ENCODE data around the gene LY86.
A peak's percentile ranks its signal among the peaks of the same experiment; 100 is the strongest.

LY86 gene

DNA sequence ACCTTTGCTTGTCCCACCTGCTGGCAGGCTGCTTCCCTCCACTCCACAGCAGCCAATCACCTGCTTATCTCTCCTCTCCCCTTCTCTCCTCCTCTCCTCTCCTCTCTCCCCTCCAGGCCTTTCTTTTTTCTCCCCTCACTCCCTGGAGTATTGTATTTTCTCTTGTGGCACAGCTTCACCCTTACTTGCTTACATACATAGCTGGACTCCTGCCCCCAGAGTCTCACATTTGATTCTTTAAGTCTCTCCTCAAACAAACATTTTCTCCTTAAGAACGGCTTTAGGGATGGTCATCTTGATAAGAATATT lies 3.6 kb upstream of the LY86 start:
- Histone ChIP-seq H3K27me3 (ENCODE audit: control insufficient read depth in 2 of 2, insufficient read depth in 2 of 2, low read length in 2 of 2) (no peaks in the 10 kb centered on the region), H3K27ac (ENCODE audit: low read depth in 2 of 2, low read length in 2 of 2) (no peak overlapping the region), H3K9me3 (ENCODE audit: control insufficient read depth in 2 of 2, low read length in 2 of 2) (no peaks in the 10 kb centered on the region), H3K9ac (ENCODE audit: low read depth in 1 of 2, low read length in 2 of 2) (no peak overlapping the region), H3K4me3 (ENCODE audit: low read length in 2 of 2) (no peak overlapping the region), H3K4me1 (ENCODE audit: control insufficient read depth in 2 of 2, insufficient read depth in 2 of 2, low read length in 2 of 2) (peaks cover 0 to 2% of the 10 kb centered on the region in 2 donors), H3K36me3 (ENCODE audit: control insufficient read depth in 2 of 2, insufficient read depth in 2 of 2, low read length in 2 of 2) (no peaks in the 10 kb centered on the region)

DNA sequence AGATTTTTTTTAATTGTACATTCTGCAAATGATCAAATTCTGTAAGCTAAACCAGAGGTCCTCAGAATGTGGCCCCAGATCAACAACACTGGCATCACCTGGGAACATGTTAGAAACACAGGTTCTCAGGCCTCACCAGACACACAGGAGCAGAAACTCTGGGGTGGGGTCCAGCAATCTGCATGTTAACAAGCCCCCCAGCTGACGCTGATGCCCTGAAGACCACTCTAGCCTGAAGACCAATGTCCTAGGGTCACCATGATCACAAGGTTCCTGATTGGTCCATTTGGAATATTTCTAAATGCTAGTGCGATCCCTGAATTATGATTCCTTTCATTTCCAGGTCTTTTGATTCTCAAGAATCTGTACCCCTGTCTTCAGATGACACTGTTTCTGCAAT lies 2.4 kb upstream of the LY86 start:
- H3K36me3 ChIP-seq (ENCODE audit: control insufficient read depth in 2 of 2, insufficient read depth in 2 of 2, low read length in 2 of 2), result no peaks in the 10 kb centered on the region
- no peak overlapping the region for H3K4me3 ChIP-seq (ENCODE audit: low read length in 2 of 2)
- no peaks in the 10 kb centered on the region for H3K27me3 ChIP-seq (ENCODE audit: control insufficient read depth in 2 of 2, insufficient read depth in 2 of 2, low read length in 2 of 2)
- no peaks in the 10 kb centered on the region for H3K9me3 ChIP-seq (ENCODE audit: control insufficient read depth in 2 of 2, low read length in 2 of 2)
- no peak overlapping the region for H3K9ac ChIP-seq (ENCODE audit: low read depth in 1 of 2, low read length in 2 of 2)
- H3K4me1 ChIP-seq (ENCODE audit: control insufficient read depth in 2 of 2, insufficient read depth in 2 of 2, low read length in 2 of 2), result peaks cover 0 to 2% of the 10 kb centered on the region in 2 donors
- no peak overlapping the region for H3K27ac ChIP-seq (ENCODE audit: low read depth in 2 of 2, low read length in 2 of 2)

DNA sequence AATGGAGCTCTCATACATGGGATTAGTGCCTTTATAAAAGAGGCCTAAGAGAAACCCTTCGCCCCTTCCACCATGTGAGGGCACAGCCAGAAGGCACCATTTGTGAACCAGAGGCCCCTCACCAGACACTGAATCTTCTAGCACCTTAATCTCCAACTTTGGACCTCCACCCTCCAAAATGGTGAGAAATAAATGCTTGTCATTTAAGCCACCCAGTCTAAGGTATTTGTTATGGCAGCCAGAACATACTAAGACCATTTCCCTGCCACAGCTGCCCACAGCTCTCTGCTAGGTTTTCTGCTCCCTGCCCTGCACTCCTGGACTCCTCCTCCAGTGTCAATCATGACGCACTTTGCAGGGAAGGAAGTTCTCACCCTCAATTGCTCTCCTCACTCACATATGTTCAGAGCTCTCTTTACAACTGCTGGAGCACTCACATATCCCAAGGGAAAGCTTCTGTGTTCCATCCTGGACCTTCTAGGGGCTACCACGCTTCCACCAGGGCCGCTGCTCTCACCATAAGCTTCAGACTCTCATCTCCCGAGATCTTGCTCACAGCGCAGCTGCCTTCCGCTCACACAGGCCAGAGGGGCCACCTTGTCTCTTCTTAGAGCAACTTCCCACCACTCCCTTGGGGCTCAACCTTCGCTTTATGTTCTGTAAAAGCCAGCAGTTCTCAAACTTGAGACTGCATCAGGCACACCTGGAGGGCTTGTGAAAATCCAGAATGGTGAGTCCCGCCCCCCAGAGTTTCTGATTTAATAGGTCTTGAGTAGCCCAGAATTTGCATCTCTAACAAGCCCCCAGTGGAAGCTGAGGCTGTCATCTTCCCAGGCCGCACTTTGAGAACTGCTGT lies 1.6 kb upstream of the LY86 start:
- Histone ChIP-seq H3K27me3 (ENCODE audit: control insufficient read depth in 2 of 2, insufficient read depth in 2 of 2, low read length in 2 of 2) (no peaks in the 10 kb centered on the region), H3K4me1 (ENCODE audit: control insufficient read depth in 2 of 2, insufficient read depth in 2 of 2, low read length in 2 of 2) (peaks cover 0 to 2% of the 10 kb centered on the region in 2 donors), H3K36me3 (ENCODE audit: control insufficient read depth in 2 of 2, insufficient read depth in 2 of 2, low read length in 2 of 2) (no peaks in the 10 kb centered on the region), H3K9me3 (ENCODE audit: control insufficient read depth in 2 of 2, low read length in 2 of 2) (no peaks in the 10 kb centered on the region), H3K27ac (ENCODE audit: low read depth in 2 of 2, low read length in 2 of 2) (no peak overlapping the region), H3K4me3 (ENCODE audit: low read length in 2 of 2) (no peak overlapping the region), H3K9ac (ENCODE audit: low read depth in 1 of 2, low read length in 2 of 2) (no peak overlapping the region)

GRCh38 chr6:6587696-6588063 lies 840 bp upstream of the LY86 start:
- no peak overlapping the region for H3K9ac ChIP-seq (ENCODE audit: low read depth in 1 of 2, low read length in 2 of 2)
- no peaks in the 10 kb centered on the region for H3K36me3 ChIP-seq (ENCODE audit: control insufficient read depth in 2 of 2, insufficient read depth in 2 of 2, low read length in 2 of 2)
- no peaks in the 10 kb centered on the region for H3K9me3 ChIP-seq (ENCODE audit: control insufficient read depth in 2 of 2, low read length in 2 of 2)
- H3K27me3 ChIP-seq (ENCODE audit: control insufficient read depth in 2 of 2, insufficient read depth in 2 of 2, low read length in 2 of 2), result no peaks in the 10 kb centered on the region
- H3K4me1 ChIP-seq (ENCODE audit: control insufficient read depth in 2 of 2, insufficient read depth in 2 of 2, low read length in 2 of 2), result peaks cover 0 to 2% of the 10 kb centered on the region in 2 donors
- H3K4me3 ChIP-seq (ENCODE audit: low read length in 2 of 2), result no peak overlapping the region
- H3K27ac ChIP-seq (ENCODE audit: low read depth in 2 of 2, low read length in 2 of 2), result no peak overlapping the region

GRCh38 chr6:6588924-6589709 lies 597 bp downstream of the LY86 start:
- Histone ChIP-seq H3K4me1 (ENCODE audit: control insufficient read depth in 2 of 2, insufficient read depth in 2 of 2, low read length in 2 of 2) (peaks cover 0 to 2% of the 10 kb centered on the region in 2 donors), H3K4me3 (ENCODE audit: low read length in 2 of 2) (peak overlapping the region in 1 of 2 donors; percentile 43), H3K9me3 (ENCODE audit: control insufficient read depth in 2 of 2, low read length in 2 of 2) (no peaks in the 10 kb centered on the region), H3K27ac (ENCODE audit: low read depth in 2 of 2, low read length in 2 of 2) (peak overlapping the region; percentile 23 to 34), H3K9ac (ENCODE audit: low read depth in 1 of 2, low read length in 2 of 2) (no peak overlapping the region), H3K27me3 (ENCODE audit: control insufficient read depth in 2 of 2, insufficient read depth in 2 of 2, low read length in 2 of 2) (no peaks in the 10 kb centered on the region), H3K36me3 (ENCODE audit: control insufficient read depth in 2 of 2, insufficient read depth in 2 of 2, low read length in 2 of 2) (no peaks in the 10 kb centered on the region)

DNA sequence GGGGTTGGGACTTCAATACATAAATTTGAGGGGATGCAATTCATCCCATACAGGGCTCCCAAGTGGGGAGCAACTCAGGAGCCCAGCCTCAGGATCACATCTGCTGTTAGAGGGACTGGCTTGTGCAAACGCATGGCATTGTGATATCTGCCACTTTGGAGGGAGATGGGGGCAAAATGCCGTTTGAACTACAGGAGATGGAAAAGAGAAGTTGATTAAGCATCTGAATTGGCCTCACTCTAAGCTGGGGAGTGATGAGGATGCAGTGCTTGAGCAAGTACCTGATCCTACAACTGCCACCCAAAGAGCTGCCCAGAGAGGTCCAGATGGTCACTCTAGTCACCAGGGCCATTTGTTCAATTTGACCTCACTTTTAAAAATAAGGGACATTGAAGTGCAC lies 2.0 kb downstream of the LY86 start:
- Histone ChIP-seq H3K27ac (ENCODE audit: low read depth in 2 of 2, low read length in 2 of 2) (peak overlapping the region in 1 of 2 donors; percentile 11), H3K9ac (ENCODE audit: low read depth in 1 of 2, low read length in 2 of 2) (no peak overlapping the region), H3K27me3 (ENCODE audit: control insufficient read depth in 2 of 2, insufficient read depth in 2 of 2, low read length in 2 of 2) (no peaks in the 10 kb centered on the region), H3K4me1 (ENCODE audit: control insufficient read depth in 2 of 2, insufficient read depth in 2 of 2, low read length in 2 of 2) (peaks cover 0 to 2% of the 10 kb centered on the region in 2 donors), H3K36me3 (ENCODE audit: control insufficient read depth in 2 of 2, insufficient read depth in 2 of 2, low read length in 2 of 2) (no peaks in the 10 kb centered on the region), H3K4me3 (ENCODE audit: low read length in 2 of 2) (no peak overlapping the region), H3K9me3 (ENCODE audit: control insufficient read depth in 2 of 2, low read length in 2 of 2) (no peaks in the 10 kb centered on the region)

DNA sequence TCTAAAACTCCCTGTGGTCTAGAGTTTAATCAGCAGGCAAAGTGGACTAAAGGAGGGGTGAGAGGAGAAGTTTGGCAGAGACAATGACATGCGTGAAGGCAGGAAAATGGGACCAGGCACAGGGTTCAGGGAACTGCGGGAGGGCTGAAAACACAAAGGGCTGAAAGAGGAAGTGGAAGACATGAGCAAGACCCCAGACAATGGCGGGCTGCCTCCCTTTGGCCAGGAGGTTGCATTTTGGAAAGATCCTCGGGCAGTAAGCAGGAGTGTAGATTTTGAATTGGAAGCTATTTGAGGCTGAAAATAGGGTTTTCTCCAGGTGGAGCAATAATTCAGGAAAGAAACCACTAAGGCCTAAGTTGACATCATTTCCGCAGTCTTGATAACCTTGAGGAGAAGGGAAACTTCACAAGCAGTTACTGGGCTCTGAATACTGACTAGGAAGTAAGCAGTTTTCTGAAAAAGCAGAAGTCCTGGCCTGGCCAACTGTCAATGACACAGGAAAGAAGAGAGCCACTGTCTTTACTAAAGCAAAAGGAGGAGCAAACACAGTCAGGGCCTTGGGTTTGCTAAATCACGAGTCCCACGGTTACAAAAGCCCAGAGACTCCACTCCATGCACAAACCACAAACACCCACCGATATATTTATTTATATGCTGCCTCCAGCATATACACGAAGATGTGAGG lies 3.4 kb downstream of the LY86 start:
- peak overlapping the region; percentile 57 to 71 for H3K27ac ChIP-seq (ENCODE audit: low read depth in 2 of 2, low read length in 2 of 2)
- no peak overlapping the region for H3K9ac ChIP-seq (ENCODE audit: low read depth in 1 of 2, low read length in 2 of 2)

DNA sequence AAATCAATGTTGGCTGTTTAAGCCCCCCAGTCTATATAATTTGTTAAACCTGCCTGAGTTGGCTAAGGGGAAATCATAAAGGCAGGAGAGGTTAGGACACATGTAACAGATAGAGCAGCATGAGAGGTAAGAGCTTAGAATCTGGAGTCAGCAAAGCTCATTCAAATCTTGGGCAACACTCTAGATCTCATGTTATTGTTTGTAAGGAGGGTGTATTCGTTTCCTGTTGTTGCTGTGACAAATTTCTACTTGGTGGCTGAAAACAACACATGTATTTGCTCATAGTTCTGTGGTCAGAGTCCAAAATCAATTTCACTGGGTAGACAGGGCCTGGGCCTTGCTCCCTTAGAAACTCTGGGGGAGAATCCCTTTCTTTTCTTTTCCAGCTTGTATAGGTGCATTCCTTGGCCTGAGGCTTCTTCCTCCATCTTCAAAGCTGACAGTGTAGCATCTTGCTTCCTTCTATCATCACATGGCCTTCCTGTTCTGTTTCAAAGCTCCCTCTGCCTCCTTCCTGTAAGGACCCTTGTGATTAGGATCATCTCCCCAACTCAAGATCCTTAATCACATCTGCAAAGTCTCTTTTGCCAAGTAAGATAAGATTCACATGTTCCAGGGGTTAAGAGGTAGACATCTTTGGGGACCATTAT lies 4.4 kb downstream of the LY86 start:
- Histone ChIP-seq H3K27ac (ENCODE audit: low read depth in 2 of 2, low read length in 2 of 2) (peak overlapping the region; percentile 57 to 71), H3K9me3 (ENCODE audit: control insufficient read depth in 2 of 2, low read length in 2 of 2) (no peaks in the 10 kb centered on the region), H3K4me3 (ENCODE audit: low read length in 2 of 2) (no peak overlapping the region), H3K4me1 (ENCODE audit: control insufficient read depth in 2 of 2, insufficient read depth in 2 of 2, low read length in 2 of 2) (peaks cover 0 to 2% of the 10 kb centered on the region in 2 donors), H3K36me3 (ENCODE audit: control insufficient read depth in 2 of 2, insufficient read depth in 2 of 2, low read length in 2 of 2) (no peaks in the 10 kb centered on the region), H3K27me3 (ENCODE audit: control insufficient read depth in 2 of 2, insufficient read depth in 2 of 2, low read length in 2 of 2) (no peaks in the 10 kb centered on the region), H3K9ac (ENCODE audit: low read depth in 1 of 2, low read length in 2 of 2) (no peak overlapping the region)

More for the DNA sequence above, 3.4 kb downstream of the LY86 start:
- Histone ChIP-seq H3K4me1 (ENCODE audit: control insufficient read depth in 2 of 2, insufficient read depth in 2 of 2, low read length in 2 of 2) (peaks cover 0 to 2% of the 10 kb centered on the region in 2 donors), H3K36me3 (ENCODE audit: control insufficient read depth in 2 of 2, insufficient read depth in 2 of 2, low read length in 2 of 2) (no peaks in the 10 kb centered on the region), H3K4me3 (ENCODE audit: low read length in 2 of 2) (no peak overlapping the region), H3K27me3 (ENCODE audit: control insufficient read depth in 2 of 2, insufficient read depth in 2 of 2, low read length in 2 of 2) (no peaks in the 10 kb centered on the region), H3K9me3 (ENCODE audit: control insufficient read depth in 2 of 2, low read length in 2 of 2) (no peaks in the 10 kb centered on the region)

GRCh38 chr6:6593867-6594468 lies 5.4 kb downstream of the LY86 start:
- no peak overlapping the region for H3K4me3 ChIP-seq (ENCODE audit: low read length in 2 of 2)
- no peaks in the 10 kb centered on the region for H3K4me1 ChIP-seq (ENCODE audit: control insufficient read depth in 2 of 2, insufficient read depth in 2 of 2, low read length in 2 of 2)
- H3K9ac ChIP-seq (ENCODE audit: low read depth in 1 of 2, low read length in 2 of 2), result no peak overlapping the region
- H3K36me3 ChIP-seq (ENCODE audit: control insufficient read depth in 2 of 2, insufficient read depth in 2 of 2, low read length in 2 of 2), result no peaks in the 10 kb centered on the region
- no peaks in the 10 kb centered on the region for H3K9me3 ChIP-seq (ENCODE audit: control insufficient read depth in 2 of 2, low read length in 2 of 2)
- H3K27me3 ChIP-seq (ENCODE audit: control insufficient read depth in 2 of 2, insufficient read depth in 2 of 2, low read length in 2 of 2), result no peaks in the 10 kb centered on the region
- no peak overlapping the region for H3K27ac ChIP-seq (ENCODE audit: low read depth in 2 of 2, low read length in 2 of 2)

Data from mucosa of rectum (tissue), 2 donors.